Endothelial cell (in vitro differentiated cells): ENCODE results near the gene CAPN3. TPM values are rescaled to one million over a fixed set of nuclear protein-coding genes. Genes with fewer than 3 reads are reported as not detected.

Experiments used
- DNase-seq: peaks from one replicate; pipeline ENCODE4 v3.0.0; 2021; ENCODE audit warnings: low spot score
- H3K27ac Mint-ChIP-seq: one replicate; pipeline ENCODE4 v1.8.0; 2021; ENCODE audit warnings: mixed read lengths, inconsistent platforms; ENCODE audit not compliant: unreplicated experiment
- H3K27me3 Mint-ChIP-seq: one replicate; pipeline ENCODE4 v1.8.0; 2021; ENCODE audit warnings: mild to moderate bottlenecking, moderate library complexity, mixed read lengths, inconsistent platforms; ENCODE audit not compliant: unreplicated experiment
- H3K36me3 Mint-ChIP-seq: one replicate; pipeline ENCODE4 v1.8.0; 2021; ENCODE audit warnings: mild to moderate bottlenecking, low read depth, mixed read lengths, inconsistent platforms; ENCODE audit not compliant: unreplicated experiment
- H3K4me1 Mint-ChIP-seq: one replicate; pipeline ENCODE4 v1.8.0; 2021; ENCODE audit warnings: mild to moderate bottlenecking, mixed read lengths, inconsistent platforms; ENCODE audit not compliant: unreplicated experiment
- H3K4me3 Mint-ChIP-seq: one replicate; pipeline ENCODE4 v1.8.0; 2021; ENCODE audit warnings: mild to moderate bottlenecking, mixed read lengths, inconsistent platforms; ENCODE audit not compliant: unreplicated experiment
- H3K9me3 Mint-ChIP-seq: one replicate; pipeline ENCODE4 v1.8.0; 2021; ENCODE audit warnings: mixed read lengths, inconsistent platforms; ENCODE audit not compliant: unreplicated experiment
- CTCF ChIP-seq: fragments of 200-600 bp; sonication (generic); IDR thresholded peaks from one replicate; pipeline ENCODE4 v1.5.0; 2021; ENCODE audit warnings: antibody characterized with exemption; ENCODE audit not compliant: unreplicated experiment
- total RNA-seq: library from RNA; stranded (reverse); fragmentation: NEBNext Ultra II Directional; extraction: Animal tissue kit (Norgen Biotek cat#: 25700); gene quantifications from one replicate; pipeline ENCODE4 v1.2.1, GENCODE V29; 2021; ENCODE audit not compliant: unreplicated experiment

Gene CAPN3
- total RNA-seq, 1 donor from 2014 or later: 2.0 TPM

- peaks cover 14% of the 10 kb centered on the region for H3K27me3 Mint-ChIP-seq
- no peak for DNase-seq
- H3K4me3 Mint-ChIP-seq: no peak overlapping the region
- peaks cover 20% of the 10 kb centered on the region for H3K4me1 Mint-ChIP-seq
- no peak for TF ChIP-seq CTCF
- peaks cover 9% of the 10 kb centered on the region for H3K36me3 Mint-ChIP-seq
- no peak overlapping the region for H3K27ac Mint-ChIP-seq
- H3K9me3 Mint-ChIP-seq: no peaks in the 10 kb centered on the region
Observed at GRCh38 chr15:42403389-42403788, 44.1 kb downstream of the CAPN3 start.

DNA sequence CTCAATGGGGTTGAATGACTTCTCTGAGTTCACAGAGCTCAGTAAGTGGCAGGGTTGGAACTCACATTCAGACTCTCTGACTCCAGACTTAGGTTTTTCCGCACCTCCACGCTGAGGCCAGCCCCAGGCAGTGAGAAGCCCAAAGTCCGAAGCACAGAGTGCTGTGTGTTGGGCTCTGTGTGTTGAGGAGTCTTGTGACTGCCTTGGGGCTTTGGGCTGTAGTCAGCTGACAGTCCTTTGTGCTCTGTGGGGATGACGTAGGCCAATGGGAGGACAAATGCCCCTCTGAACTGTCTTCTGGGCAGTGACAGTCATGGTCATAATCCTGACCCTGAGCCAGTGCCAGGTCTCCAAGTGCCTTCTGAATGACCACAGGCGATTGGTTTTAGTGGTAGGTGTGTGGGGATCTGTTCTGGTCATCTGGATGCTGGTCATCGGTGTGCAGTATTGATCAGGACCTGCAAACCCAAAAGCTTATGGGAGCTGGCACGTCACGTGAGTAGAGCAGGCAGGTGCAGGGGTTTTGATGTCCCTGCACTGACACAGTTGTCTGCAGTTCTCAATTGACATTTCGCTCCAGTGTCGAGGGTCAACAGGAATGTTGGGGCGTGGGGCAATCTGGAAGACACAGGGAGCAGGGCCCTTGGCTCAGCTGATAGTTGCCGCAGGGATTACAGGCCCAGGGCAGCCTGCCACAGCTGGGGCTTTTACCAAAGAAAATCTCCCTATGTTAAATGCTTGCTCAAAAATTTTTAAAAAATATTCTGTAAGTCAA, 45.3 kb downstream of the CAPN3 start:
- Mint-ChIP-seq H3K4me1 (peaks cover 15% of the 10 kb centered on the region), H3K36me3 (peaks cover 9% of the 10 kb centered on the region), H3K9me3 (no peaks in the 10 kb centered on the region), H3K27me3 (peaks cover 15% of the 10 kb centered on the region), H3K27ac (no peak overlapping the region), H3K4me3 (no peak overlapping the region)
- TF ChIP-seq CTCF: no peak
- no peak for DNase-seq

DNA sequence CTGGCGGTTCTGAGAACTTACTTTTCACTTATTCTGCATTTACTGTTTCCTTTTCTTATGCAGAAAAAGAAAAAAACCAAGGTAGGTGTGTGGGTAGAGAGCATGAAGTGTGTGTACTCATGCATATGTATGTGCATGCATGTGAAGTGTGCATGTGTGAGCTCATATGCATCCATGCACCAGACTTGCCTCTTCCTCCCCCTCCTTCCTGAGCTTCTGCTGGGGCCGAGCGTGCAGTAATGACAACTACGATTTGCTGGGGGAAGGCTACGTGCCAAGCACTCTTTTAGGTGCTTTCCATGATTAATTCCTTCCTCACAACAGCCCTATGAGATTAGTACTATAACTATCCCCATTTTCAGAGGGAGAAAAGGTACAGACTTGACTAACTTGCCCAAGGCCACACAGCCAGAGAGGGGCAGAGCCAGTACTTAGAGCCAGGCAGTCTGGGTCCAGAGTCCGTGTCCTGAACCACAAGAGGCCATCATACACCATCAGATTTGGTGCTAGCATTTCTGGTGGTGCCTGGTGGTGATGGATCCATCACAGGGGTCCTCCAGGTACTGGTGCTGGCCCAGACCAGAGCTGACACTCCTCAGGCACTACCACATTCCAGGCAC, 46.7 kb downstream of the CAPN3 start:
- DNase-seq: no peak
- H3K4me1 Mint-ChIP-seq: peaks cover 12% of the 10 kb centered on the region
- peaks cover 16% of the 10 kb centered on the region for H3K36me3 Mint-ChIP-seq
- no peak overlapping the region for H3K27ac Mint-ChIP-seq
- TF ChIP-seq CTCF: no peak
- no peaks in the 10 kb centered on the region for H3K9me3 Mint-ChIP-seq
- H3K4me3 Mint-ChIP-seq: no peak overlapping the region
- peaks cover 13% of the 10 kb centered on the region for H3K27me3 Mint-ChIP-seq

DNA sequence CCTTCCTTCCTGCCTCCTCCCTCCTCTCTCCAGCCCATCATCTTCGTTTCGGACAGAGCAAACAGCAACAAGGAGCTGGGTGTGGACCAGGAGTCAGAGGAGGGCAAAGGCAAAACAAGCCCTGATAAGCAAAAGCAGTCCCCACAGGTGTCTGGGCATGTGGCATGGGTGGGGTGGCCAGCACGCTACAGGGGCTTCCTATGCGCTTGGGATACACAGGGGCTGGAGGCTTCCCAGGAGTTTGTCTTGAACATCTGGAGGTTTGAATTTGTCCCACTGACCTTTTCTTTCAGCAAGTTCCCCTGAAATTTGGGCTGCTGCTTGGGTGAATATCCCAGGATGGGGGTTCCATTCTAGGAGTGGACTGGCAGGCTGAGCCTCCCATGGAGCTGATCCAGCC, 48.9 kb downstream of the CAPN3 start:
- no peak overlapping the region for H3K4me3 Mint-ChIP-seq
- no peaks in the 10 kb centered on the region for H3K9me3 Mint-ChIP-seq
- DNase-seq: no peak
- H3K4me1 Mint-ChIP-seq: peaks cover 7% of the 10 kb centered on the region
- peaks cover 17% of the 10 kb centered on the region for H3K36me3 Mint-ChIP-seq
- H3K27me3 Mint-ChIP-seq: peaks cover 13% of the 10 kb centered on the region
- H3K27ac Mint-ChIP-seq: no peak overlapping the region
- TF ChIP-seq CTCF: no peak

- no peak for TF ChIP-seq CTCF
- Mint-ChIP-seq H3K27ac (no peak overlapping the region), H3K27me3 (peaks cover 10% of the 10 kb centered on the region), H3K36me3 (peaks cover 17% of the 10 kb centered on the region), H3K4me3 (no peak overlapping the region), H3K9me3 (no peaks in the 10 kb centered on the region), H3K4me1 (peaks cover 7% of the 10 kb centered on the region)
- no peak for DNase-seq
Observed at GRCh38 chr15:42409011-42409410, 49.7 kb downstream of the CAPN3 start.
